HG03103 (cell line): Measurements from ENCODE around the gene DPH2.

Experiments used
- ATAC-seq: cut with Tn5 transposase; IDR thresholded peaks from one replicate; pipeline ENCODE4 v1.9.1; 2021; ENCODE audit warnings: low read depth; ENCODE audit not compliant: unreplicated experiment

The DPH2 gene

DNA sequence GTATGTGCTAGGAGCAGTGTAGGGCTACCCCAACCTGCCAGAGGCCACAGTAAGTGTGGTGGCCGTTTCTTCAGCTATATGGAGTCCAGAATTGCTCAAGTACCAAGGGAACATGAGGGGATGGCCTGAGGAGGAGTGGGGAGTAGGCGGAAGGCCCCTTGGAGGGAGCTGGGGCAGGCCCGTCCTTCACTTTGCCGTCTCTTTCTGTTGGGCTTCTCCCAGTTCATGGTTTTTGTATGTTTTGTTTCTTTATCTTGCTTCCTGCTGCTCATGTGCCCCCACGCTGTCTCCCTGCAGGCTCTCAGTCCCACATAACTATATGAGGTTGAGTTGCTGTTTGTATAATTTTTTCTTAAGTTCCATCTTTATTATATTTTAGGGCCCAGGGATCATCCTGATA, 5.9 kb upstream of the DPH2 start:
- no peak for ATAC-seq

DNA sequence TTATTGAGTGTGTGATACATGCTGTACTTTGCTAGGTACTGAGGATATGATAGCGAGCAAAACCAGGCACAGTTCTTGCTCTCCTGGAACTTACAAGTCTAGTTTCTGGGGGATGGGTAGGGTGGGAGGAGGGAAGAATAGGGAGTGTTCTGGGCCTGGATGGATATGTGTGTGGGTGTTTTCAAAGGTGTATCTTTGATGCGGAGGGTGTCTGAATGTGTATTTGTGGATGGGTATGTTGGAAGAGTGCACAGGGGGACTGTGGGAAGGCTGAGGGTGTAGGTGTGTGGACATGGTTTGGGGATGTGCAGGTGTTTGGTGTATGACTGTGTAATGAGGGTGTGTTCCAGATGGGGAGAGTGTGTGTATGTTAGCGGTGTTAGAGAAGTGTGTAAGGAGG, 4.5 kb upstream of the DPH2 start:
- no peak for ATAC-seq

DNA sequence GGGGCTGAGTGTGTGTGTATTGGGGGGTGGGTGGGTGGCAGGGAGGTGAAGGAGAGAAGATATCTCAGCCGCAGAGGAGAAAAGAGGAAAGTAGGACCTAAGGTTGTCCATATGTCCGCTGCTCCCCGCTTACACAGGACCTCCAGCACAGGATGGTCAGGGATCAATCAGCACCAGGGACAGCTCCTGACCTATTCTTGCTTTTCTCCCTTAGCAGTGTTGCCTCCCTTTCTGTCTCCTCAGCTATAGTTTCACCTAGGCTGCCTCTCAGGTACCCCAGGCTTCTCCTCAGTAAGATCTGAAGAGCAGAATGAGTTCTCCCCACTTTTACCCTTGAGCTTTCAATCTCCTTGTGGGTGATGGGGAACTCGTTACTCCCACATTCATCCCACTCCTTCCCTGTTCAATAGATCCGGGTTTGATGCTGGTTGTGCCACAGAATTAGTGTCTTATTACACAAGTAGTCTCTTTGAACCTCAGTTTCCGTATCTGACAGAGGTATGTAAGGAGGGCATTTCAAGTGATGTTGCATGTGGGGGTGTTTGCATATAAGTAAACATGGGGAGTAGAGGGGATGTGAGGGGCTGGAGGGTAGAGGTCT, 1.4 kb upstream of the DPH2 start:
- ATAC-seq = no peak

DNA sequence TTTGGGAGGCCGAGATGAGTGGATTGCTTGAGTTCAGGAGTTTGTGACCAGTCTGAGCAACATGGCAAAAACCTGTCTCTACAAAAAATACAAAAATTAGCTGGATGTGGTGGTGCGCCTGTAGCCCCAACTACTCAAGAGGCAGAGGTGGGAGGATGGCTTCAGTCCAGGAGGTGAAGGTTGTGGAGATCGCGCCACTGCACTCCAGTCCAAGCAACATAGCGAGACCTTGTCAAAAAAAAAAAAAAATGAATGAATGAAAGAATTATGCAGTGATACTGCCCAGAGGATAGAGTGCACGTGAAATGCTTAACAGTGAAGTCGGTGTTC, 429 bp upstream of the DPH2 start:
- ATAC-seq = no peak

DNA sequence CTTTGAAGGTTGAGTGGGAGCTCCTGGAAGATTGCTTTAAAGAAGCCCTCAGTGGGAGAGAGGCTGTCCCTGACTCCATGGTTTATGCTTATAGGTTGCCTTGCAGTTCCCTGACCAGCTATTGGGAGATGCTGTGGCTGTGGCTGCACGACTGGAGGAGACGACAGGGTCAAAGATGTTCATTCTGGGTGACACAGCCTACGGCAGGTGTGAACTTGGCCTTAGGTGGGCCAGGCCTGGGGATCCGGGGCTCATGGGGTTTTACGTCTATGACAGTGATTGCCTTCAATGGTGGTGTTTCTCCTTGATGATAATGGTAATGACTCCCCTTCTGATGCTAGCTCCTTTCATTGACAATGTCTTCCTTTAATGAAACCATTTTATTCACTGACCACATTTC, 692 bp downstream of the DPH2 start:
- ATAC-seq = no peak

DNA sequence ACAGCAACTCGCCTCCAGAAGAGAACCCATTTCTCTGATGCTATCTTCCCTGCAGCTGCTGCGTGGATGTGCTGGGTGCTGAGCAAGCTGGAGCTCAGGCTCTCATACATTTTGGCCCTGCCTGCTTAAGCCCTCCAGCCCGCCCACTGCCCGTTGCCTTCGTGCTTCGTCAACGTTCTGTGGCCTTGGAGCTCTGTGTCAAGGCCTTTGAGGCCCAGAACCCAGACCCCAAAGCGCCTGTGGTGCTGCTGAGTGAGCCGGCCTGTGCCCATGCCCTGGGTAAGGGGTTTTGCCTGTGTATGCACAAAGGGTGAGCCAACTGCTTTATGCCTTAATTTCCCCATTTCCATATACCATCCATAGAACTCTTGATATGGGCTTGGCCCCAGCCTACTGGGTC, 1.1 kb downstream of the DPH2 start:
- ATAC-seq = no peak

DNA sequence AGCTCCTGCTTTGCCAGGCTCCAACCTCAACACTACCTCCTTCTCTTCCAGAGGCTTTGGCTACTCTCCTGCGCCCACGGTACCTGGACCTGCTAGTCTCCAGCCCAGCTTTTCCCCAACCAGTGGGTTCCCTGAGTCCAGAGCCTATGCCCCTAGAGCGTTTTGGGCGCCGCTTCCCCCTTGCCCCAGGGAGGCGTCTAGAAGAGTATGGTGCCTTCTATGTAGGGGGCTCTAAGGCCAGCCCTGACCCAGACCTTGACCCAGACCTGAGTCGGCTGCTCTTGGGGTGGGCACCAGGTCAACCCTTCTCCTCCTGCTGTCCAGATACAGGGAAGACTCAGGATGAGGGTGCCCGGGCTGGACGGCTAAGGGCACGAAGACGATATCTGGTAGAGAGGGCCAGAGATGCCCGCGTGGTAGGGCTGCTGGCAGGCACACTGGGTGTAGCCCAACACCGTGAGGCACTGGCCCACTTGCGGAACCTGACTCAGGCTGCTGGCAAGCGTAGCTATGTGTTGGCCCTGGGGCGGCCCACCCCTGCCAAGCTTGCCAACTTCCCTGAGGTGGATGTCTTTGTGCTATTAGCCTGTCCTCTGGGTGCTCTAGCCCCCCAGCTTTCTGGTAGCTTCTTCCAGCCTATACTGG, 1.6 kb downstream of the DPH2 start:
- ATAC-seq = no peak

DNA sequence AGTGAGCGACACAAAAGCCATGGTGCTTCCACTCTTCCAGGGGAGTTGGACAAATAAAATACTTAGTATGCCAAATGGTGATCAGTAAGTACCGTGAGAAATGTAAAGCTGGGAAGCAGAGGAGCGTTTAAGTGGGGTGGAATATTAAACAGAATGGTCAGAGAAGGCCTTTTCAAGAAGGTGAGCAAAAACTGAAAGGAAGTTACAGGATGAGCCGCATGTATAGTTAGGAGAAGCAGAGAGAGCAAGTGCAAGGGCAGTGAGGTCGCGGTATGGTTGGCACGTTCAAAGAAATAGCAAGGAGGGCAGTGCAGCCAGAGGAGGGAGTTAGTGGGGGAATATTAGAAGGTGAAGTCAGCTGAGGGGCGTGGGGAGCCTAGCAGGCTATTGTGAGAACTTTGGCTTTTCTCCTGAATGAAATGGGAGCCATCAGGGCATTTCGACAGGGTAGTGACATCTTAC, 4.2 kb downstream of the DPH2 start:
- ATAC-seq = no peak

DNA sequence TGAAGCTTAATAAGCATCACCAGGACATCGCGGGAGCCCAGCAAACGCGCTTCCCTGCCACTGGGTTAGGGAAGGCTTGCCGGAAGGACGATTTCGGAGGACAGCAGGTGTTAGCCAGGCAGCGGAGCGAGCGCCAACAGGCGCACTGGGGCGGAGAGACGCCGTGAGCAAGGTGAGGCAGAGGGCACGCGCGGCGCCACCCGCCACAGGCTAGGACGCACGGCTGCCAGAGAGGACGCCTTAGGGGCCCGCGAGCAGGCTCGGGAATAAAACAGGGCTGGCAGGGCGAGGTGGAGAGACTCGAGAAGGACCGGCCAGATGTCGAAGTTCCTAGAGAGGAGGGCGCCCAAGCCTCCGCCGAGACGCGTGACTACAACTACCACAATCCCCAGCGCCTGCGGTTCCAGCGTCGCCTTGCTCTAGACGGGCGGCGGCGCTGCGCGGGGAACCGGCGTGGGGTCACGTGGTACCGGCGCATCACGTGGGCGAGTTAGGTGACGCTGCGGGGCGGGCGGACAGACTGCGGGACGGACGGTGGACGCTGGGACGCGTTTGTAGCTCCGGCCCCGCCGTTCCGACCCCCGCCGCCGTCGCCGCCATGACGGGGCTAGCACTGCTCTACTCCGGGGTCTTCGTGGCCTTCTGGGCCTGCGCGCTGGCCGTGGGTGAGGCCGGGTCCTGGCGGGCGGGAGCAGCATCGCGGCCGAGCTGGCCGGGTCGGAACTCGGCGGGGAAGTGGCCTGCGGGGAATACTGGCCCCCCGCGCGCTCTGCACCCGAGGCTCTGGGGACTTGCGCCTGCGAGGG, 4.8 kb downstream of the DPH2 start, which contains the start of gene ATP6V0B:
ATP6V0B (plus strand) TSS at position 518 of the 806 bp plus-strand sequence; CDS start at position 599, 81 bp downstream.
- peak; percentile 61 for ATAC-seq

DNA sequence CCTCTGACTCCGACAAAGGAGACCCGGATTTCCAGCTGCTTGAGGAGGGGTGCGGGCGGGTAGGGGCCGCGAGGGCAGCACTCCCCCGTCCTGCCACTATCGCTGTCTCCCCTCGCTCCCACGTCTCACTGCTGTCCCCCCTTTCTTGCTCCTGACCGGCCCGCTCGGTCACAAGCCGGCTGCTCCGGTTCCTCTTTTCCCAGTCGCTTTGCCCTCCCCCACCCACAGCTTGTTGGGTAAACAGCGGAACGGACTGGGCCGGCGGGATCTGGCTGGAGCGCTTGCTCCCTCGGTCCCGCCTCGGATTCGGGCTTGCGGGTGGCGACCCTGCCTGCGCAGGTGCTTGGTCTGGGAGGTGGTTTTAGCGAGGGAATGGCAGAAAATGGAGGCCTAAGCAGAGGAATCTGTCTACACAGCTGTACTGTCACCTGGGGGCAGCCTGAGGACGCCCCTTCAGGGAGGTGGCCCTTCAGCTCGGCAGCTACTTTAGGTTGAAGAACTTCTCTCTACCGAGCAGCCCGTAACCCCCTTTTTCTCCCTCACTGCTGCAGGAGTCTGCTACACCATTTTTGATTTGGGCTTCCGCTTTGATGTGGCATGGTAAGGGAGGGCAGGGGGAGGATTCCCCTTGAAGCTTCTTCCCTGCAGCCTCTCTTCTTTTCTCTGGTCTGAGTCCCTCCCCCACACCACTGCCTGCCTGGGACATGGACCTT, 5.6 kb downstream of the DPH2 start:
- no peak for ATAC-seq

DNA sequence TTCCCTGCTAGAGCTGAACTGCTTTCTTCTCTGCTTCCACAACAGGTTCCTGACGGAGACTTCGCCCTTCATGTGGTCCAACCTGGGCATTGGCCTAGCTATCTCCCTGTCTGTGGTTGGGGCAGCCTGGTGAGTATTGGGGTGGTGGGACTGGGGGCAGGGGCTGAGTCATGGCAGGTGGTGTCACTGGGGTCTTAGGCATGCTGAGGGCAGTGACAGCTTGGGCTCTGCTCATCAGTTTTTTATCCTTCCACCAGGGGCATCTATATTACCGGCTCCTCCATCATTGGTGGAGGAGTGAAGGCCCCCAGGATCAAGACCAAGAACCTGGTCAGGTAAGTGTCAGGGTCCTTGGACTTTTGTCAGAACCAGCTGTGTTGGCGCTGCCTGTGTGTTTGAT, 6.2 kb downstream of the DPH2 start:
- ATAC-seq = no peak

DNA sequence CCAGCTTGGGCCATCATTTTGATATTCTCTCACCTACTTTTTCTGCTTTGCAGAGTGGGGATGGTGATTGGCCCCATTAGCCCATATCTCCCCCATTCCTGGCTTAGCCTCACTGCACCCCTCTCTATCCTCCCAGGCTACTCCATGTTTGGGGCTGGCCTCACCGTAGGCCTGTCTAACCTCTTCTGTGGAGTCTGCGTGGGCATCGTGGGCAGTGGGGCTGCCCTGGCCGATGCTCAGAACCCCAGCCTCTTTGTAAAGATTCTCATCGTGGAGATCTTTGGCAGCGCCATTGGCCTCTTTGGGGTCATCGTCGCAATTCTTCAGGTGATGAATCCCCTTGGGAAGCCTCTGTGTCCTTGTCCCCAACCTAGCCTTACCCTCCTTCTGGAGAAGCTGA, 7.1 kb downstream of the DPH2 start:
- ATAC-seq = no peak

DNA sequence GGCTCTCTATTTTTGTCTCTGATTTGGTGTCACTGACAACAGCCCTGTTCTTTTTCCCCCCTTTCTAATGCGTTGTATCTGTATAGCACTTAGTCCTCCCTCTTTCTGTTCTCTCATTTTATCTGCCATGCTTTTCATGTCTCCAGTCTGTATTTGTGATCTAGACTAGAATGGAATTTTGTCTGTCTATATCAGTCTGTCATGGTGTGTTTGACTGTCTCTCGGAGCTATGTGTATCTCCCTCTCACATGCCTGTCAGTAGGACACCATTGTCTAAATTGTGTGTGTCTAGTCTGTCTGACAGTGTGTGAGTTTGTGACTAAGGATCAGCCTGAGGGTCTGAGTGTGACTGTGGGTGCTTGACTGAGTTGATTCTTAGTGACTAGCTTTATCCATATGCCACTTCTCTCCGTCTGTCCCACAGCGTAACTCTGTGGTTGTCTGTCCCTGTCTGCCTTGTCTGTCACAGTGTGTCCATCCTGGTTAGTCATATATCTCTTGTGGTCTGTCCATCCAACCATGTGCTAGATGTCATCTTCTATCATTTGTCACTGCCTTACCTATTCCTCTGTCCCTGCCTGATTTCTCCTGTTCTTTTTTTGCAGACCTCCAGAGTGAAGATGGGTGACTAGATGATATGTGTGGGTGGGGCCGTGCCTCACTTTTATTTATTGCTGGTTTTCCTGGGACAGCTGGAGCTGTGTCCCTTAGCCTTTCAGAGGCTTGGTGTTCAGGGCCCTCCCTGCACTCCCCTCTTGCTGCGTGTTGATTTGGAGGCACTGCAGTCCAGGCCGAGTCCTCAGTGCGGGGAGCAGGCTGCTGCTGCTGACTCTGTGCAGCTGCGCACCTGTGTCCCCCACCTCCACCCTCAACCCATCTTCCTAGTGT, 7.8 kb downstream of the DPH2 start:
- ATAC-seq = no peak

DNA sequence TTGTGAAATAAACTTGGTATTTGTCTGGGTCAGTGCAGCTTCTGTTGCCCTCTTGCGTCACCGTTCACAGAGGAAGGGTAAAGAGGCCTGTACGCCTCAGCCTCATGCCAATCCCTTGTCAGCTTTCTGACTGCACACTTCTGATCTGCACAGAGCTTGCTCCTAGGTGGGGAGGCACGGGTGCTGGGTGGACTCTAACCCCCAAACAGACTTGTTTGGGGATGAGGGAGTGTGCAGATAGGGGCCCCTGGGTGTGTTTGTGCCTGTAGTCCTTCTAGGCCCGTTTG, 8.4 kb downstream of the DPH2 start:
- ATAC-seq = no peak

DNA sequence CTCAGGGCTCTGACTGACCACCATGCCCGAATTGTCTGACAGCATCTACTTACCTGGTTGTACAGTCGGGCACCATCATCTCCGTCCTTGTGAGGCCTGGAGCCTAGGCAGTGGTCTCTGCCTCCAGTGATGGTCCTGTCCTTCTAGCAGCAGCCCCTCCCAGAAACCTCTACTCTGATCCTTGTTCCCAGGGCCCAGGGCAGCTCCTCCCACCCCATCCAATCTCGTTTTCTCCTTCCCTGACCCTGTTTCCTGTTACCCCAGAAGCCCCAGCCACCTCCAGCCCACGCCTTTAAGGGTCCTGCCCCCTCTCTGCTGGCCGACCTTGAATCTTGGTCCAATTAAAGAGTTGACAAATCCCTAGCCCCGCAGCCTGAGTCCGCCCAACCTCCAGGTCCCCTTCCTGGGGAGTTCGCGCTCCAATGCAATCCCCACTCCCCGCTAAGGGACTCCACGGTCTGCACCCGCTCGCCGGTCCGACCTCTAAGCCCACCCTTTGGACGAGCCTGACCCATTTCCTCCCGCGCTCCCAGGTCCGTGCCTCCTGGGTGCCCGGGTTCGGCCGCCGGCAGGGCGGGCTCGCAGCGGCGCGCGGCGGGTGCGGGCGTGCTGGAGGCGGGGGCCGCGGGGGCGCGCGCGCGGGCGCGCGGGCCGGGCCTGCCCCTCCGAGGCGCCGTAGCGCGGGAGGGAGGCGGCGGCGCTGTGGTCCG, 8.9 kb downstream of the DPH2 start, which contains the start of gene B4GALT2:
B4GALT2 (plus strand) TSS at position 660 of the 710 bp plus-strand sequence. CDS start 1,951 bp downstream, outside the sequence.
- no peak for ATAC-seq

DNA sequence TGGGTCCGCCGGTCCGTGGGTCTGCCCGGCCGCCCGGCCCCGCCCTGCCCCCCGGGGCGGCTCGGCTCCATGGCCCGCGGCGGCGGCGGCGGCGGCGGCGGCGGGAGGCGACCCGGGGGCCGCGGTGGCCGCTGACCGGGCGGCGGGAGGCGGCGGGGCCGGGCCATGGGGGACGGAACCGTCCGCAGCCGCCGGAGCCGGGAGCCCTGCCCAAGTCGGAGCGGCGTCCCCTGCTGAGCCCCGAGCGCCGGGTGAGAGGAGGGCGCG, 9.4 kb downstream of the DPH2 start:
- ATAC-seq = no peak

DNA sequence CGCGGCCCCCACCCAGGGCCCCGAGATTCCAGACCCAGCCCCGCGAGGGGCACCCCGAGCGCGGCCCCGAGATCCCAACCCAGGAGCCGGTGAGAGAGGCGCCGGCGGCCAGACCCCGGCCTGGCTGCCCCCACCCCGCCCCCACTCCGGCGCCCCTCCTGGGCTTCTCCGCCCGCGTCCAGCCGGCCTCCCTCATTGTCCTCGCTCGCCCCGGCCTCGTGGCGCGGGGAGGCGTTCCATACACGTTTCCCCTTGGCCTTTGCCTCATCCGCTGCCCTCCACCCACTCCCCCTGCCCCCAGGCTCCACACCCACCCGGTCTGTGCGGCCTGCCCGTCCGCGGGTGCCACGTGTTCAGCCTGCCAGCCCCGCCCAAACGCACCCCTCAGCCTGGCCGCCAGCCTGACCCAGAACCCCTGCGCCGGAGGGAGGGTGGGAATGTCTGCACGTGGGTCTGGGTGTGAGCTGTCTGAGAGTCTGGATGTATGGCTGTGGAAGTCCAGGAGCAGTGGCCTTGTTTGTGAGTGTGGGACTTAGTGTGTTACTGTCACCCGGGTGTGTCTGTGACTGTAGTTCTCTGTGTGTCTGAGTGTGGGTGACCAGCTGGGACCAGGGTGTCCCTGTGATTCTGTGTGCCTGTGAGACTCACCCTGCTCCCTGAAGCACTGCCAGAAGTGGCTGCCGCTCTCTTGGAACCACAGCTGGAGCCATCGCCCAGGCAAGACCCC, 9.9 kb downstream of the DPH2 start:
- no peak for ATAC-seq

DNA sequence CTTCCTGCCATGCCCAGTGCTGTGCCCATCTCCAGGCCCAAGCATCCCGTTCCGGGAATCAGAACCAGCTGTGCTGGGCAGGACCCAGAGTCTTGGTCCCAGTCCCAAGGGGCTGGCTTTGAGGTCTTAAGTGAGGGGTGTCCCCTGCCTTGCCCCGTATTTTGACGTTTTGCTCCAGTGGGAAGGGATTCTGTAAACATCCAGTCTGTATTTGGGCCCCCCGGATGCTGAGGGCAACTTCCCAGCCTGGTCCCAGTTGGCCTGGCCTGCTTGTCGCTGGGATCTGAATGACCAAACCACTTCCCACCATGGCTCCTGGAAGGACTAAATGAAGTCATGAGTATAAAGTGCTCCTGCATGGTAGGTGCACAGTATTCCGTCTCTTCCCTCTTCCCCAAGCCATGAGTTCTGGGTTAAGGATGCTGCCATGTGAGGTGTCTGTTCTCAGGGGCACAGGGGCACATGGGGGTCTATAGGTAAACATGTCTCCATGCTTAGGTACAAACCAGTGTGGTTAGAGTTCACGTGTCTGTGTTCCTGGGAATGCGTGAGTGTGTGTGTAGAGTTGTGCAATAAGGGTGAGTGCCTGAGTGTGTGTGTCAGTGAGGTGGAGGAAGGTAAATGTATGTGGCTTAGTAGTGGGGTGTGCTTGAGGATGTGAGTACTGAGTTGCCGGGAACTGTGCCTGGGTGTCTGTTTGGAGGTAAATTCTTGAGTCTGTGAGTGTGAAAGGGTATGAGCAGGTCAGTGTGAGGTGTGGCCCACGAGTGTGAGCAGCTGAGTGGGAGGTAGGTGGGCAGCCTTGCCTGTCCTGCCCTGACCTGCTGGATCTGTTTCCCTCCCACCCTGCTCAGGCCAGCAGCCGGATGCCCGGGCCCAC, 10.7 kb downstream of the DPH2 start:
- no peak for ATAC-seq
